CD4-positive, alpha-beta T cell treated with Interleukin-1 beta for 1 hour (primary cell): ENCODE measurements around the gene HMX3.
"Not testable (repeated sequence)": the region's sequence is repeated elsewhere in the genome, so short reads cannot be mapped to it uniquely, and the experiment has no call there.

Experiments
- DNase-seq, 2 donors: peaks; one replicate each; pipeline ENCODE4 v3.0.0-alpha.2; 2020 to 2022

Gene HMX3

GRCh38 chr10:123149162-123149567 is 13.4 kb downstream of the HMX3 start:
- DNase-seq, result no peak

GRCh38 chr10:123149568-123150270 is 13.9 kb downstream of the HMX3 start:
- DNase-seq, result peak in 1 of 2 donors; percentile 37

- DNase-seq, result no peak
Measured at GRCh38 chr10:123150271-123150985, 14.7 kb downstream of the HMX3 start.

- no peak for DNase-seq
Measured at GRCh38 chr10:123150986-123151736, 15.4 kb downstream of the HMX3 start.

- no peak for DNase-seq
Measured at GRCh38 chr10:123151737-123152135, 16.0 kb downstream of the HMX3 start.

GRCh38 chr10:123153486-123154091 is 17.8 kb downstream of the HMX3 start:
- DNase-seq, result no peak

GRCh38 chr10:123154092-123154710 is 18.4 kb downstream of the HMX3 start, which contains the start of gene BUB3:
BUB3 (plus strand) TSS chr10:123154402; CDS start chr10:123154918, 516 bp downstream.
- peak; percentile 97 to 98 for DNase-seq

GRCh38 chr10:123154711-123155505 is 19.1 kb downstream of the HMX3 start:
- peak; percentile 42 for DNase-seq

- DNase-seq, result no peak
Measured at GRCh38 chr10:123156078-123156477, 20.3 kb downstream of the HMX3 start.

- DNase-seq, result no peak
Measured at GRCh38 chr10:123157210-123157609, 21.4 kb downstream of the HMX3 start.

- no peak for DNase-seq
Measured at GRCh38 chr10:123158682-123159081, 22.9 kb downstream of the HMX3 start.

- peak in 1 of 2 donors; percentile 65 for DNase-seq
Measured at GRCh38 chr10:123160311-123160980, 24.7 kb downstream of the HMX3 start.

- no peak for DNase-seq
Measured at GRCh38 chr10:123164319-123164718, 28.5 kb downstream of the HMX3 start.

- DNase-seq, result no peak
Measured at GRCh38 chr10:123165445-123166072, 29.8 kb downstream of the HMX3 start.

GRCh38 chr10:123166618-123167017 is 30.8 kb downstream of the HMX3 start:
- DNase-seq, result no peak

GRCh38 chr10:123170961-123171360 is 35.2 kb downstream of the HMX3 start:
- no peak for DNase-seq

GRCh38 chr10:123171616-123172015 is 35.8 kb downstream of the HMX3 start:
- not testable (repeated sequence) for DNase-seq

- no peak for DNase-seq
Measured at GRCh38 chr10:123175389-123176387, 39.9 kb downstream of the HMX3 start.

- not testable (repeated sequence) for DNase-seq
Measured at GRCh38 chr10:123178390-123178789, 42.6 kb downstream of the HMX3 start.
